Thyroid gland (tissue), 4 donors: Measurements from ENCODE around the gene FAM200C.

ENCODE experiments used
- POLR2A ChIP-seq, 2 donors: fragments of 450-650 bp; IDR thresholded peaks; one replicate each; pipeline ENCODE4 v1.6.1; 2017; ENCODE audit warnings: antibody characterized with exemption in 2 of 2, mild to moderate bottlenecking in 2 of 2, moderate library complexity in 1 of 2
- TF ChIP-seq, protein P1 (sequence below), 6 experiments: fragments of 200-600 bp in 3 of 6; fragments of 450-650 bp in 3 of 6; sonication (generic) in 3 of 6; IDR thresholded peaks; one replicate each; pipeline ENCODE4 v1.5.1; 2016 to 2019; ENCODE audit warnings: antibody characterized with exemption in 6 of 6, mild to moderate bottlenecking in 2 of 6, inconsistent platforms in 1 of 6, moderate library complexity in 1 of 6

DNA sequence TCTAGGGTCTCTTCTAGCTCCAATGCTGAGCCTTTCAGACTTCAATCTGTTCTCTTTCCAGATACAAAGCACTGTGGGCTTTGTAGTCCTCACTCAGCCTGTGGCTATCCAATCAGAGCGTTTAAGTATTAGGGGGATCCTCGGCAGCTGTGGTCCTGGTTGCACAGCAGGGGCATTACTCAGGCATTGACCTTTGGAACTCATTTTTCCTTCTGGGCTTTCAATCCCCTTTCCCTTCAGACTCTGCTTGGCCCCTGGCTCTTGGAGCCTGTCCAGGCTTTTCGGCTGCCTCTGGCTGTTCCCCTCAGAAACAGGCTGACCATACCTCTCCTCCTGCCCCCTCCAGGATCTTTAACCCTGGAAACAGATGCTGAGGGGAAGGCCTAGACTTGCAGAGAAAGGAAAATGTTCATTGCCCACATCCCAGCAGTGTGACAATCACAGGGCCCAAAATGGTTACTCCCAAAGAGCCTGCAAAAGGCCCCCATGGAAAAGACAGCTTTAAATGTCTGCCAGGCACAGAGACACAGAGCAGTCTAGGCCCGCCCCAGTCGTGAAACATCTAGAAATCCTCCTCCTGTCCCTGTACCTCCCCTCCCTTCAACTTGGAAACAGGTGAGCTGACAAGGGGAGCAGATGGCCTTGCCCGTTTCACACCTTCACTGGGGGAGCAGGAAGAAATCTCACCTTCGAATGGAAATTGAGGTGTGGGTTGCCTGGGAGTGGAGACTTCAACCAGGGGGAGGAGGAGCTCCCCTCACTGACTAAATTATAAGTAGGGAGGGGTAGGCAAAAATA, 43.1 kb downstream of the FAM200C start:
- TF ChIP-seq, protein P1, sequence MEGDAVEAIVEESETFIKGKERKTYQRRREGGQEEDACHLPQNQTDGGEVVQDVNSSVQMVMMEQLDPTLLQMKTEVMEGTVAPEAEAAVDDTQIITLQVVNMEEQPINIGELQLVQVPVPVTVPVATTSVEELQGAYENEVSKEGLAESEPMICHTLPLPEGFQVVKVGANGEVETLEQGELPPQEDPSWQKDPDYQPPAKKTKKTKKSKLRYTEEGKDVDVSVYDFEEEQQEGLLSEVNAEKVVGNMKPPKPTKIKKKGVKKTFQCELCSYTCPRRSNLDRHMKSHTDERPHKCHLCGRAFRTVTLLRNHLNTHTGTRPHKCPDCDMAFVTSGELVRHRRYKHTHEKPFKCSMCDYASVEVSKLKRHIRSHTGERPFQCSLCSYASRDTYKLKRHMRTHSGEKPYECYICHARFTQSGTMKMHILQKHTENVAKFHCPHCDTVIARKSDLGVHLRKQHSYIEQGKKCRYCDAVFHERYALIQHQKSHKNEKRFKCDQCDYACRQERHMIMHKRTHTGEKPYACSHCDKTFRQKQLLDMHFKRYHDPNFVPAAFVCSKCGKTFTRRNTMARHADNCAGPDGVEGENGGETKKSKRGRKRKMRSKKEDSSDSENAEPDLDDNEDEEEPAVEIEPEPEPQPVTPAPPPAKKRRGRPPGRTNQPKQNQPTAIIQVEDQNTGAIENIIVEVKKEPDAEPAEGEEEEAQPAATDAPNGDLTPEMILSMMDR (IDR thresholded peaks at IDR 0.05): no peak
- TF ChIP-seq POLR2A (IDR thresholded peaks at IDR 0.05): no peak
